HG02852 (cell line): ENCODE data around the gene RNF227.
A peak's percentile ranks its signal among the peaks of the same experiment; 100 is the strongest.
"Not testable (repeated sequence)": the region's sequence is repeated elsewhere in the genome, so short reads cannot be mapped to it uniquely, and the experiment has no call there.

ENCODE experiments used
- ATAC-seq: cut with Tn5 transposase; IDR thresholded peaks from one replicate; pipeline ENCODE4 v1.9.1; 2021; ENCODE audit warnings: mild to moderate bottlenecking, moderate library complexity; ENCODE audit not compliant: unreplicated experiment

The RNF227 gene

GRCh38 chr17:7915611-7916384, at the start of gene RNF227:
RNF227 (minus strand) TSS chr17:7916289; CDS start chr17:7916195, 94 bp downstream.
- peak; percentile 76 for ATAC-seq

GRCh38 chr17:7961421-7961820, 45.3 kb upstream of the RNF227 start:
- no peak for ATAC-seq

GRCh38 chr17:7959503-7960253, 43.6 kb upstream of the RNF227 start:
- ATAC-seq = no peak

DNA sequence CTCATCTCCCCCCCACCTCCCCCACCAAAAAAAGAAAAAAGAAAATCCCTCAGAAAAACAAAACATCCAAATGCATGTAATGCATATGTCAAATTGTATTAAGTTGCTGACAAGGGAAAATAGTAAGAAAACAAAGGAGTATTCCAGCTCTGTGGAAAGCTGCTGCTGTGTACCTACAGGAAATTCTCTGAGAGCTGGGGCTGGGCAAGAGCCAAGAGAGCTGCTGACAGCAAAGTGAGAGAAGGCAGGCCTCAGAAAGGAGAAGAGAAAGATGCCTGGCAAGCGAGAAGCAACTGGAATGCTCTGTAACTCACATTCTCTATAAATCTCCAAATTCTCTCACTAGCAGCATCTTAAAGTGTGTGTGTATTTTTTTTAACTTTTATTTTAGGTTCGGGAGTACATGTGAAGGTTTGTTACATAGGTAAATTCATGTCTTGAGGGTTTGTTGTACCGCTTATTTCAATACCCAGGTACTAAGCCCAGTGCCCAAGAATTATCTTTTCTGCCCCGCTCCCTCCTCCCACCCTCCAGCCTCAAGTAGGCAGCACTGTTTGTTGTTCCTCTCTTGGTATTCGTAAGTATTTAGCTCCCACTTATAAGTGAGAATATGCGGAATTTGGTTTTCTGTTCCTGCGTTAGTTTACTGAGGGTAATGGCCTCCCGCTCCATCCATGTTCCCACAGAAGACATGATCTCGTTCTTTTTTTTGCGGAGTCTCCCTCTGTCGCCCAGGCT, 40.3 kb upstream of the RNF227 start:
- no peak for ATAC-seq

- no peak for ATAC-seq
These were observed 39.5 kb upstream of the RNF227 start for GRCh38 chr17:7955414-7956227.

DNA sequence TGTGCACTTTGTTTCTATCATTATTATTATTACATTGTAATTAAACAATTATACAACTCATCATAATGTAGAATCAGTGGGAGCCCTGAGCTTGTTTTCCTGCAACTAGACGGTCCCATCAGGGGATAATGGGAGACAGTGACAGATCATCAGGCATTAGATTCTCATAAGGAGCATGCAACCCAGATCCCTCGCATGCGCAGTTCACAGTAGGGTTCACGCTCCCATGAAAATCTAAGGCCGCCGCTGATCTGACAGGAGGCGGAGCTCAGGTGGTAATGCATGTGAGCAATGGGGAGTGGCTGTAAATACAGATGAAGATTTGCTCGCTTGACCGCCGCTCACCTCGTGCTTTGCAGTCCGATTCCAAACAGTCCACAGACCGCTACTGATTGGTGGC, 37.2 kb upstream of the RNF227 start:
- not testable (repeated sequence) for ATAC-seq

- no peak for ATAC-seq
These were observed 35.2 kb upstream of the RNF227 start for GRCh38 chr17:7951143-7951792.

DNA sequence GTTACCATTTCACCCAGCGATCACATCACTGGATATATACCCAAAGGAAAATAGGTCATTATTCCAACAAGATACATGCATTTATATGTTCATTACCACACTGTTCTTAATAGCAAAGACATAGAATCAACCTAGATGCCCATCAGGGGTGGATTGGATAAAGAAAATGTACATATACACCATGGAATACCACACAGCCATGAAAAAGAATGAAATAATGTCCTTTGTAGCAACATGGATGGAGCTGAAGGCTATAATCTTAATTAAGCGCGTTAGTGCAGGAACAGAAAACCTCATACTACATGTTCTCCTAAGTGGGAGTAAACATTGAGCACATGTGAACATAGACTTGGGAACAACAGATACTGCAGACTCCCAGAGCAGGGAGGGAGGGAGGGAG, 34.5 kb upstream of the RNF227 start:
- no peak for ATAC-seq

GRCh38 chr17:7947651-7948050, 31.6 kb upstream of the RNF227 start:
- ATAC-seq = no peak

DNA sequence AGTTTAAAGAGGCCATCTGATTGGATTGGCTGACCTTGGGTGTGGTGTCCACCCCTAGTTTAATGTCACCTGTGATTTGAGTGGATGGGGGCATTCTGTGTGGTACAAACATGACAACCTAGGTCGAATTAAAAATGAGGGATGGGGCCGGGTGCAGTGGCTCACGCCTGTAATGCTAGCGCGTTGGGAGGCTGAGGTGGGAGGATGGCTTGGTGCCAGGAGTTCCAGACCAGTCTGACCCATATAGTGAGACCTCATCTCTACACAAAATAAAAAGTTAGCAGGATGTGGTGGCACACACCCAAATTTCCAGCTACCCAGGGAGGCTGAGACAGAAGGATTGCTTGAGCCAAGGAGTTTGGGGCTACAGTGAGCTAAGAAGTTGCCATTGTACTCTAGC, 30.4 kb upstream of the RNF227 start:
- ATAC-seq = no peak

- no peak for ATAC-seq
These were observed 29.6 kb upstream of the RNF227 start for GRCh38 chr17:7945651-7946050.

DNA sequence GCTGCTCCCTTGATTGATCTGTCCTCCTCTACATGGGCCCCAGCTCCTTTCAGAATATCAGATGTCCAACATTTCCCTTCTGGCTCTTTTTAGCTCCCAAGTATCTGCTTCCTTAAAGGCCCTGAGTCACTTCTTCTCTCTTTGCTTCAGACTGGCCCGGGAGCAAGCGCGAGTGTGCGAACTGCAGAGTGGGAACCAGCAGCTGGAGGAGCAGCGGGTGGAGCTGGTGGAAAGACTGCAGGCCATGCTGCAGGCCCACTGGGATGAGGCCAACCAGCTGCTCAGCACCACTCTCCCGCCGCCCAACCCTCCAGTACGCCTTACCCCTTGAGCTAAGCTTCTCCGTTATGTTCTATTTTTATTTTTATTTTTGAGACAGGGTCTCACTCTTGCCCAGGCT, 28.2 kb upstream of the RNF227 start:
- ATAC-seq = no peak

- no peak for ATAC-seq
These were observed 27.2 kb upstream of the RNF227 start for GRCh38 chr17:7943291-7943690.

GRCh38 chr17:7940743-7941142, 24.7 kb upstream of the RNF227 start:
- no peak for ATAC-seq

- ATAC-seq = no peak
These were observed 23.9 kb upstream of the RNF227 start for GRCh38 chr17:7940034-7940433.

DNA sequence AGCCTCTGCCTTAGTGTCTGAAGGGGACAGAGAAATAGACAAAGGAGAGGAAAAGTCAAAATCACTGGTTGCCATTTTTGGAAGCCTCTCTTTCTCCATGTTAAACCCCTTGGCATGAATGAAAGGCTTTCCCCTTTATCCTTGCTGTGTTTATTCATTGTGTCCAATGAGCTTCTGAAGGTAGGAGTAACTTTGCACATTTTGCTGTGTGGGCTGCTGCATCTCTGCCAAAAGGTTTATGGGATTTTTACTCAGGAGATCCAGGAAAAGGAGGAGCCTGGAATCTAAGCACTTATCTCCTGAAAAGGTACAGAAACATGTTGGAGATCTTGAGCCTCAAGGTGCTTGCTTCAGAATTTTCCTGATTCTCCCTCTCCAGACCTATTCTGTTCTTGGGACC, 19.8 kb upstream of the RNF227 start:
- no peak for ATAC-seq

DNA sequence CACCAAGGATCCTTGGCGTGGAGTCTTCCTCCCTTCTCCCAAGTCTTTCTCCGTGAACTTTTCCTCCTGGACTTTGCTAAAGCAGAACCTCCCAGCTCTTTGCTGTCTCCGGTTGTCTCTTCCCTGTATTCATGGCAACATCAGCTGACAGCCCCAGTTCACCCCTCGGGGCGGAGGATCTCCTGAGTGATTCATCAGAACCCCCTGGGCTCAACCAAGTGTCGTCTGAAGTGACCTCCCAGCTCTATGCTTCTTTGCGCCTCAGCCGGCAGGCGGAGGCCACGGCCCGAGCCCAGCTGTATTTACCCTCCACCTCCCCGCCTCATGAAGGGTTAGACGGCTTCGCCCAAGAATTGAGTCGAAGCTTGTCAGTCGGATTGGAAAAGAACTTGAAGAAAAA, 16.9 kb upstream of the RNF227 start:
- ATAC-seq = no peak

GRCh38 chr17:7932483-7932891, 16.4 kb upstream of the RNF227 start:
- peak; percentile 10 for ATAC-seq

DNA sequence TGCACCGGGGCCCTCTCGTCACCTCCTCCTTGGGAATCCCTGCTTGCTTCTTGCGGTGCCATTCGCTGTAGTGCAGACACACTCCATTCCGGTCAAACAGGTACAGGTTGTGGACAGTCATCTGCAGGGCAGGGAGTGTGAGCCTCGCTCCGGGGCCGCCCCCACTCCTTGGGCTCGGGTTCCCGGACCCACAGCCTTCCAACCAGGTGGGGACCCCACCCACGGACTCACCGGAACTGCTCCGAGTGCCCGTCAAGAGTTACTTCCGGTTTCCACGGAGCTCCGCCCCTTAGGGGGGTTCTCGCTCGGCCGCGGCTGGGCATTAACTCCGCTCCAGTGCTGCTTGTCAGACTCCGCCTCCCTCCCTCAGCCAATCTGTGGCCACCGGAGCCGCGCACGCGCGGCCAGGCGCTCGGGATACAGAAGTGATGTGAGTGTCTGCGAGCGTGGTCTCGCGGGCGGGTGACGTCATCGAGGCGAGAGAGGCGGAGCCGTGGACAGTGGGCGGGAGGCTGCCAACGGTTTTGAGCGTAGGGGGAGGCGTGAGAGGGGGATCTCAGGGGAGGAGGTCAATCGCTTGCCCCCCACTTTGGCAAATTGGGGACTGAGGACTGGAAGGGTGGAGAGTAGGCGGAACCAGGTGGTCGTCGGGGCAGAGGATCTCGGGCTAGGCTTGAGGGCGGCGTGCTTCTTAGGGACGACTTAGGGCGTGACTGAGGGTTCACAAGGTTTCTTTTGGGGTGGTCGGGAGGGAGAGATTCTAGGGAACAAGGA, 15.8 kb upstream of the RNF227 start, which contains the start of the genes CNTROB and TRAPPC1:
TSS of gene CNTROB (plus strand) at position 498 of the 774 bp plus-strand sequence. CDS start 874 bp downstream, outside the sequence.
TSS of gene TRAPPC1 (minus strand) at position 238 of the 774 bp plus-strand sequence. CDS start at position 121, 117 bp downstream.
- peak; percentile 87 for ATAC-seq
